ACHN (cell line): Measurements from ENCODE around the gene COL5A1.
A peak's percentile ranks its signal among the peaks of the same experiment; 100 is the strongest.

Source experiments
- DNase-seq: peaks from one replicate; pipeline ENCODE4 v3.0.0-alpha.2; 2015
- in situ Hi-C: cut with HindIII; loops from 2 replicates; pipeline ENCODE4 v1.10.0; 2017; ENCODE audit warnings: low sequenced_read_pairs, low pct_ligation_motif_present, low pct_unique_long_range_greater_than_20kb

COL5A1 gene

DNA sequence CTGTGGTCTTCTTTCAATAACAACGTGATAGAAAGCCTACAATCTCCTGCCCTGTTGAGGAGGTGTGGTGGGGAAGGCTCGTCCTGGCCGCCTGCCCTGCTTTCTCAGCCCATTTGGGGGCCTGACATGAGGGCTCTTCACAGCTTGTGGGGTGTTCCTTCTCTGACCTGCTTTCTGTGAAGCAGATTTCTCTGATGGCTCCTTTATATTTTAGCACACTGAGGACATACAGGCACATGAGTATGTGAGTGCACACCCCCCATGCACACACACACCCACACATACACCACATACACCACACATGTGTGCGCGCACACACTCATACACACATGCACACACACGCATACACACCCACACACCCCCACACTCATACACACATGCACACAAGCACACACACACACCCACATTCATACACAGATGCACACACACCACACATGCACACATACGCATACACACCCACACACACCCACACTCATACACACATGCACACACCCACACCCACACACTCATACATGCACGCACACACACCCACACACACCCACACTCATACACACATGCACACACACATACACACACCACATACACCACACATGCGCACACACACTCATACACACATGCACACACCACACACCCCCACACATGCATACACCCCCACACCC is 117.5 kb downstream of the COL5A1 start:
- DNase-seq = no peak
- in situ Hi-C loops = no loop called here

DNA sequence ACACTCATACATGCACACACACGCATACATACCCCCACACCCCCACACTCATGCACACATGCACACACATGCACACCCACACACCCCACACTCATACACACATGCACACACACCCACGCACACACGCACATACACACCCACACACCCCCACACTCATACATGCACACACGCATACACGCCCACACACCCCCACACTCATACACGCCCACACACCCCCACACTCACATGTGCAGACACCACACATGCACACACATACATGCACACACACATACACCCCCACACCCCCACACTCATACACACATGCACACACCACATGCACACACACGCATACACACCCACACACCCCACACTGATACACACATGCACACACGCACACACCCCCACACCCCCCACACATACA is 118.3 kb downstream of the COL5A1 start:
- DNase-seq = no peak
- in situ Hi-C loops = no loop called here

DNA sequence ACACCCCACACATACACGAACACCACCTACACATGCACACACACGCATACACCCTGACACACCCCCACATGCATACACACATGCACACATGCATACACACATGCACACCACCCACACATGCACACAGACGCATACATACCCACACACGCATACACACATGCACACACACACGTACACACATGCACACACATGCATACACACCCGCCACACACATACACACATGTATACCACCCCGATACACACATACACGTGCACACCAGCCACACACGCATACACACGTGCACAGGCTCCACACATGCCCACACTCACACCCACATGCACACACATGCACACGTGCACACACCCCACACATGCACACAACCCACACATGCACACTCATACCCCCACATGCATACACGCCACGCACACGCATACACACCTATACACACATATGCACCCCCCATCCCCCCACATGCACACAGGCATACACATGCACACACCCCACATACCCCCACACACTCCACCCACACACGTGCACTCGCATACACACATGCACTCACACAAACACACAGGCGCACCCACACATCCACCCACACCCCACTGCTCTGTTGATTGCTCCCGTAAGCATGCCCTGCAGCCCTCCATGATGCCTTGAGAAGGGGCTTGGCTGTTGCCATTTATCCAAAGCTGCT is 119.3 kb downstream of the COL5A1 start:
- in situ Hi-C loops = no loop called here
- DNase-seq = no peak

DNA sequence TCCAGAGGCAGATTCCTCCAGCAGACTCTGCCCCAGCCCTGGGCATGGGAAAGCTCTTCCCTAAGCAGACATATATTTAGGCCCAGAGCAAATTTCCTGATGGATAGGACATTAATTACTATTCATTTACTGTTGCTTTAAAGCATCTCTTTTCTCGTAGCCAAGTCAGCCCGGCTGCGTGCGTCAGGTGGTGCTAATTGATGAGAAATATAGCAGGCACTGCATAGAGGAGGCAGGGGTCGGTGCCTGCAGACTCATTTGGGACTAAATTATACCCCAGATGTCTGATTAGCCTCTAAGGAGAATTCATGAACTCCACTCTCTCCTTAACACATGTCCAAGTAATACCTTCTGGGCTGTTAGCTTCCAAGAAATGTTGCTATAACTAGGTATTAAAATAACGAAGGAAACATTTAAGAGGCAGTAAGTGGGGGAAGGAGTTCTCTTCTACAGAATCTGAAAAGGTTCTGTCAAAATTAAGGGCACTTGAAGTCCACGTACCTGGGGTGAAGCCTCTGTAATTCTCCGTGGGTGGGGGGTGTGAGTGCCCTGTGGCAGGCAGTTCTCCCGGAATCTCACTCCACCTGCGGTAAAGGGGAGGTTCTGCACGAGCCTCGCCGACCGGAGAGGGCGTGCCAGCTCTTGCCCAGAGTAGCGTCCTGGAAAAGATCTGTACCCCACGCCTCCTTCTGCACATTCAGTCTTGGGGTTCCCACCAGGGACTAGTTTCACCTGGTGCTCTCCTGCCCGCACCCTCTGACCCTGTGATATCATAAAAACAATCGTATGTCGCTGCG is 123.1 kb downstream of the COL5A1 start:
- in situ Hi-C loops = no loop called here
- DNase-seq = no peak

DNA sequence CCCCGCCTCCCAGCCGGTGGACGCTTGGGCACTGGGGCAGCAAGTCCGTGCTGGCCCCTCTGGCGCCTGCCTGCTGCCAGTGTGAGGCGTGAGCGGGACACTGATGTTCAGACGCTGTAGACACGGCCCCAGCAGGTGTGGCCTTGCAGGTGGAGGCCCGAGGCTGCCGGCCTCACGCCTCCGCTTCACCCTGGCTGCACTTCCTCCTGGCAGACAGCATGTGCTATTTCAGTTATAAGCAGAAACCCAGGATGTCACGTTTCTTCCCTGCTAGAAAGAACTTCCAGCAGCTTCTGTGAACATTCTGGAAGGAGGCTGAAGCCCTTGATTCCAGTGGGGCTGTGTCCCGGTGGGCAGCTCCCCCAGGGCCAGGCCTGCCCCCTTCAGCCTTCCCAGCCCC is 124.2 kb downstream of the COL5A1 start:
- in situ Hi-C loops = no loop called here
- no peak for DNase-seq

DNA sequence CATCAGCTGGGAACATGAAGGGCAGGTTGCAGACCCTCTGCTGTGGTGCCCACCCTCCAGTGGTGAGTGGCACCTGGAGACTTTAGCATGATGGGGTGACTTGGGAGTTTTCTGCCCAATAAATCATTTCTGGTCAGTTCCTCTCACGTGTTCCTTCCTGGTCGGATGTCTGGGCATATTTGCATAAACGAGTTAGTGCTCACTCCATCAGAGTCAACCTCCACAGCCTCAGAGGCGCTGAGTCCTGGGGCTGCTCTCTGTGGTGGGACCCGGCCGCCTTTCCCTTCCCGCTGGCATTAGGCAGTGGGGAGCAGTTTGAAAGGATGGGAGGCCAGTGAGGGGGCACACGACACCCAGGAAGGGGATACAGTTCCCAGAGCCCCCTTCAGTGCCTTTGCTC is 125.0 kb downstream of the COL5A1 start:
- DNase-seq = no peak
- in situ Hi-C loops = no loop called here

DNA sequence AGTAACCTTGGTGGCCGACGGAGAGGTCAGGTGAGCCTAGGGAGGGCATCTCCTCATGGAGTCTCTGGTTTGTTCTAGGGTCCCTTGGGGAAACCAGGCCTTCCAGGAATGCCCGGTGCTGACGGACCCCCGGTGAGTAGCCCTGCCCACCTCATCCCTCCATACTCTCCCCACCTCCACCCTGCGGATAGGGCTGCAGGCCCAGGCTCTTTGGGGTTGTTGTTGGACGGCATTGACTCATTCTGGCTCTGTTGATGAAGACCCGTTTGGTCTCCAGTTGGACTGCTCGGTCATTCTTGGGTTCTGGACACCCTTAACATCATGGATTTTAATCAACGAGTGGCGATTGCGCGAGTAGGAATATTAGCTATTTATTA is 126.7 kb downstream of the COL5A1 start:
- in situ Hi-C loops = no loop called here
- no peak for DNase-seq

DNA sequence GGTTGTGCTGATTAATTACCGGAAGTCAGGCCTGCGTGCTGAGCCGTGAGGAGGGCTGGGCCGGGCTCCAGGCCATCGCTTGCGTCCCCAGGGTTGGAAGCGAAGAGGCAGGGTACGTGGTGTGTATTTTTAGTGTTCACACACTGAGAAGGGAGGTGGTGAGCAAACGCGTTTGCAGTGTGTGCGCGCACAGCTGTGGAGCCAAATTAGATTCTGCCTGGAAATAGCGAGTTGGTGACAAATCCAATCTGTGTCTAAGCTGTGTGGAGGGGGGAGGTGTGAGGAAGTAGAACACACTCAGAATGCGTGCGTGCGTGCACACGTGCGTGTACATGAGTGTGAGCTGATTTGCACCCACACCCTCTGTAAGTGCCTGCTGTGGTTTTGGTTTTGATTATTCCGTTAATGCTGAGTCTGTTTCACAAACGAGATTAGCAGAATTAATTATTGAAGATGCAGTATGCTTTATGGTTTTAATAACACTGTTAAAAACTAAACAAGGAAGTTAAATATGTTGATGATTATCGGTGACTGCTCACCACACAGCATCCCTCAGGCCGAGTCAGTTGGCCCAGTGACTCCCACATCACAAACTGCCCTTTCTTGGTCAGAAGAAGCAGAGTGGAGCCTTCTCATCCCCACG is 127.2 kb downstream of the COL5A1 start:
- in situ Hi-C loops = no loop called here
- DNase-seq = no peak

DNA sequence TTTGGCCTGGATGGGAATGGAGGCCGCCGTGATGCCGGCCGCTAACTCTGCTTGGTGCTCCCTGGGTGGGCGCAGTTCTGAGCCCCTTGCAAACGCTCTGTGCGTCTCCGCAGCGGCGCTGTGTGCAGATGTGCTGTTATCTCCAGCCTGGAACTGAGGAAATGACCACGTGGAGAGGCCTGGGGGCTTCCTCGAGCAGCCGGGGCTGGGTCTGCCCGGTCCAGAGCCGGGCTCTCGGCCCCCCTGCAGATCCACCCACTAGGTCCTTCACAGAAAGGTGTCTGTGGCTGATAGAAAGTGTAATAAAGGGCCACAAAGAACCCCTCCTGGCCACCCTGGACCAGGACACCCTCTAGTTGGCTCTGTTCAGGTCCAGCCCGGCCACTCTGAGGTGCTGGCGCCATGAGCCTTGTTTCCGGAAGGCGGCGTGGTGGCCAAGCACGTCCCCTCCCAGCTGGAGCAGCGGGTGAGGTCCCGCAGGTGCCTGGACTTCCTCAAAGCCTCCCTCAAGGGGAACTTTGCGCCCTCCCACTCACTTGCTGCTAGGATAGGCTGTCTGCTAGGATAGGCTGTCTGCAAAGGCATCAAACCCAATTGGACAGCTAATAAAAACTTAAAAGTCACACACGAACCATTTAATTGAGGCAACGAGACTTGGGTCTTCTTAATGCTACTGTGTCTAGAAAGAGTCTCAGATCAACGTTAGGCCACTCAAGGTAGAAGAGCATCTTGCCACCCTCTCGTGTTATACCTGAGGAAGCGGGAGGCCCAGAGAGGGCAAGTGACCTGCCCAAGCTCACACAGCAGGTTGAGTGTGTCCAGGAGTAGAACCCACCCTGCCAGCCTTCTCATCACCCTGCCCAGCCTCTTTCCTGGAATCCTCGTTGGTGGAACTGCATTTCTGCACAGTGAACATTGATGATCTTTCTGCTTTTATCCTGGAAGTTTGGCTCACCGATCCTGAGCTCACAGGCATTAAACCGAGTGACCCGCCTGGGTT is 129.7 kb downstream of the COL5A1 start:
- in situ Hi-C loops = no loop called here
- no peak for DNase-seq

DNA sequence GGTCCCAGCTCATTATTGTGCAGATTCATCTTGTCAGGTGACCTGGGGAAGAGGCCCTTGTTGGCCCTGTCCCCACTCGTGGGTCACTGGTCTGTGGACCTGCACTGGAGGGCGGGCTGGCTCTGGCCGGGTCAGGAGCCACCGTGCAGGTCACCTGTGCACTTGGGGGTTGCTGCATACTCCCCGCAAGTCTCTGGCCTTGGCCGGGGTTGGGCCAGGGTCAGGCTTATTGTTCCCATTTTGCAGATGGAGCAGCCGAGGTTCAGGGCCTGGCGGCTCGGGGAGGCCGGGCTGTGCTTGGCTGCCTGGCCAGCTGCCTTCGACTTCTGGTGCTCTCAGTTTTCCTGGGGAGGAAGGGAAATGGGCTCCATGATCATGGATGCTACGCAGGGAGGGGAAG is 130.7 kb downstream of the COL5A1 start:
- in situ Hi-C loops = no loop called here
- no peak for DNase-seq

DNA sequence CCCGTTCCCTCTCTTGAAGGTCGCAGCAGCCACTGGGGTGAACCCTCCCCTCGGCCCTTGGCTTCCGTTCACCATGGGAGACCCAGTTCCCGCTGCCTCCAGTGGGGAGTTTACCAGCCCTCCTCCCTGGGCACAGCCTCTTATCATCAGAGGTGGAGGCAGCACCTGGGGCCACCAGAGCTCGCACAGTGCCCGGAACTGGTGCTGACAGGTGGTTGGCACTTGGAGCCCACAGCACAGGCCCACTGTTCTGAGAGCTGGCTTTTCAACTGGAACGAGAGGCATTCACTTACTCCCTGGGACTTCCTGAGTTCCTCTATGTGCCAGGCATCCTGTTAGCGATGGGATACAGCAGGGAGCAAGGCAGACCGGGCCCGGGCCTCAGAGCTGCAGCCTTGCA is 132.2 kb downstream of the COL5A1 start:
- no peak for DNase-seq
- in situ Hi-C loops = no loop called here

DNA sequence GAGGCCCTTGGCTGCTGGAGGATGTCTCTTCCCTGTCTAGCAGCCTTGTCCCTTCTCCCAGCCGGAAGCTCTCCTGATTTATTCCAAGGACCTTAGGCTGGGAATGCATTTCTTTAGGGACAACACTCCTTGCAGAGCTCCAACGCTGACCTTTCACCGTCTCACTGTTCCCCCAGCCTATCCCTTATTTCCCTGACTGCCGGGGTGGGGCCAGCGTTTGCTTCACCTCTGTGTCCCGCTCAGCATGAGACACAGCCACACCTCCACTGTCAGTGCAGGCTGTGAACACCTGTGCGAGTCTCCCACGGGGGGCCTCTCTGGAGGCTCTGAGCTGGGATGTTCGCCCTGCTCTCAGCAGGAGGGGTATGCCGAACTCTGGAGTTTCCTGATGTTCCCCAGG is 132.8 kb downstream of the COL5A1 start:
- in situ Hi-C loops = no loop called here
- no peak for DNase-seq

DNA sequence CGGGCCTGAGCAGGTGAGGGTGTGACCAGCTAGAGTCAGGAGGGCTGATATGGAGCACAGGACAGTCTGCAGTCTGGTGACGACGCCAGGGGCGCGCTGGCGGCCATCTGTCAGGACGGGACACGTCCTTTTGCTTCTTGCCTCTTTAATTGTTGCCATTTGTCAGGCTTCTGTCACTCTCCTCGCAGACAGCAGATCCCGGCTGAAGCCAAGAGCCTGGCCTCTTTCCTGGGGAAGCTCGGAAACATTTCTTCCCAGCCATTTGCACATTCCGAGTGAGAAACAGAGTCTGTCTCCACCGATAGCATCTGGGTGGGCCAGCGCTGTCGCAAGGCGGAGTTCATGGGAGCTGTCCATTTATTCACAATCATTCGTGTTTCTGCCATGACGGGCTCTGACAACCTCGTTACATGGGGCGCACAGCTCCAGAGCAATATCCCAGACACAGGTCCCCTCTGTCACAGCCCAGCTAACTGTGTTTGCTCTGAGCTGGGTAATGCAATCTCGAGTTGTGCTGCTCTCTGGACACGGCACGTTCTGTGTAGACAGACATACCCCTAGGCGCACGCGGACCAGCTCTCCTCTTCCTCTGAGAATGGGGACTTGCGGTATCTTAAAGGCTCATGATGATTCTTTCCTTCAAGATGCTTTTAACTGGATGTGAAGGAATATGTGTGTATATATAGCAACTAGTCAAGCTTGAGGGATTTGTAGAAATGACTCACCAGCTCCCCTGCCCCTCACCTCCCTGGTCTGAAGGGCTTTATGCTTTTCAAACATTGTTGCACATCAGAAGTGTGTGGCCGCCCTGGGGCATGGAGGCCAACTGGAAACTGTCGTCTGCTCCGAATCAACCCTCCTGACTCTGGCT is 133.7 kb downstream of the COL5A1 start:
- in situ Hi-C loops = no loop called here
- DNase-seq = no peak

DNA sequence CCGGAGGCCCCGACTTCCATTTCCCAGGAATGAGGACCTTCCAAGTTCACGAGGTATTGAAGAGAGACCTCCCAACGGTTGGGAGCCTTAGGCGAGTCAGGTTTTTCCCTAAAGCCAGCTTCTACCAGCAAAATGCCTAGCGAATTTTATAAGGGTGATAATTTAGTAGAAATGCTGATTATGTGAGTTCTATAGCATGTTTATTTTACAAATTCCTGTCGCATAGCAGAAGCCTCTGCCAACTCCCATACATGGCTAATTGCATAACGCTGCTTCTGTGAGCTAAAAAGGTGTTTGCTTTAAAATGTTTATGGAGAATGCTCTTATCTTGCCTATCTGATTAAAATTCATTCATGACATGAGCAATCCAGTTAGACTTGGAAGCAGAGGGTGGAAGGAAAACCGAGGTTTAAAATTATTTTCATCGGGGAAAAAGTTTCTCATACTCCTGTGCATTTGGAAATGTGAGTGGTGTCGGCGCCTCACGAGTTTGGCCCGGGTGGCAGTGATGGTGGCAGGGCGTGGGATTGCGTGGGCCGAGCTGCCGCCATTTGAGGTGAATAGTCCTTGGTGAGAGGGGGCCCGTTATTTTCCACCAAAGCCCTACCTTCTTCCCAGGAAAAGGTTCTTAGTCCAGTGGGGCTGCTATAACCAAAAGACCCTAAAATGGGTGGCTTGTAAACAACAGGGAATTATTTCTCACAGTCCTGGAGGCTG is 134.6 kb downstream of the COL5A1 start:
- in situ Hi-C loops = no loop called here
- DNase-seq = no peak

DNA sequence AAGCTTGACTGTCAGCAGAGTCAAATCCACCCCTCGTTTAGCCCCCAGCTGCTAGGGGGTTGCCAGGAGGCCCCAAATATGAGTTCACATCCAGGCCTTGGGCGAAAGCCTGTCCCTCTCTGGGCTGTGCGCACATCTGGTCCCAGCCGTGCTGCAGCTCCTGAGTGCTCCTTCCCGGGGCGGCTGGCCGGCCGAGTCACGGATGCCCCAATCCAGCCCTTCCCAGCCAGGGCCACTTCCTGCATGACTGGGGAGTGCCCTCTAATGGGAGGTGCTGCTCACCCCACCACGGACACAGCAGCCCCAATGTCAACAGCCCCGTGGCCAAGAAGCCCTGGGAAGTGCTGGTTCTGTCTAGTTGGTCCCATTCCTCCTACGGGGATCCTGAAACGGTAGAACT is 135.6 kb downstream of the COL5A1 start:
- in situ Hi-C loops = no loop called here
- DNase-seq = no peak

DNA sequence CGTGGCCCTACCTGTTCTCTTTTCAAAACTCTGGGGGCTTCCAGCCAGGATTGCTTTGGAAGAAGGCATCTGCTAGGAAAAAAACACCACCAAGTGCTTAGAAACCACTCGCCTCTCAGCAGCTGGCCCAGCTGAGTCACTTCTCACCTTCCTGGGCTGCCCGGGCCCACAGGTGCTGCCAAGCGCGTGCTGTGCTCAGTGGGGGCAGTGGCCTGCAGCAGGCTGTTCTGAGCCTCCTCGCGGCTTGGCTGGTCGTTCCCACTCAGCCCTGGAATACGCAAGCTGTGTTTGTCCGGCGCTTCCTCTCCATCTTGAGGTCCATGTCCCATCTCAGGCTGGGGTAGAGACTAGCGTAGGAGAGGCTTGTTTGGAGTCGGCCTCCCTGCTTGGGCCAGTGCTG is 136.6 kb downstream of the COL5A1 start:
- in situ Hi-C loops = no loop called here
- no peak for DNase-seq

DNA sequence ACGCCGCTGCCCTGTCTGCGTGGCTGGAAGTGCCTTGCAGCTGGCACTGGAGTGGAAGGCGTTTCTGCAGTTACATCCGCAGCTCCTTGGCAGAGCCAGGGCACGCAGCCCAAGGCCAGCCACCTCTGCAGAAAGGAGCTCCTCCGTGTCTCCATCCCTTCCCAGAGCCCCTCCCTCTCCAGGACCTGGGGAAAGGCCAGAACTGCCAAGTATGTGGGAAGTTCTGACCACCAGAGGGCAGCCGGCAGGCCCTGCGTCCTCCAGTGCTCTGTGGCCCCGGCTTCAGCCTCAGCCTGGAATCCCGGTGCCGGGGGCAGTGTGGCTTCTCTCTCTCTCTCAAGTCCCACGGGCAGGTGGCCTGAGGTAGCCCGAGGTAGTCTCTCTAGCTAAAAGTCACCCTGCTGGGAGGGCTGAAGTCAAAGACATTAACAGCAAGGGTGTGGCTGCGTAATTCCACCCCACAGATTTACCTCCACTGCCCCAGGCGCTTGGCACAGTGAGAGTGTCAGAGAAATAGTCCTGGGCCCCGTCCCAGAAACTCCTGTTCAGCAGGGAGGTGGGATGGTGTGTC is 137.3 kb downstream of the COL5A1 start:
- peak; percentile 23 for DNase-seq
- in situ Hi-C loops = no loop called here
